ENCODE measurements around the gene YWHAG. TPM values are rescaled to one million over a fixed set of nuclear protein-coding genes. Genes with fewer than 3 reads are reported as not detected.
A peak's percentile ranks its signal among the peaks of the same experiment; 100 is the strongest.

YWHAG gene
- total and polyA plus RNA-seq, 9 of the 15 experiments (the other 6 are each of a cell fraction or from before 2014, with no cell fraction given), result 30.4 to 246 (median 94.5) TPM

DNA sequence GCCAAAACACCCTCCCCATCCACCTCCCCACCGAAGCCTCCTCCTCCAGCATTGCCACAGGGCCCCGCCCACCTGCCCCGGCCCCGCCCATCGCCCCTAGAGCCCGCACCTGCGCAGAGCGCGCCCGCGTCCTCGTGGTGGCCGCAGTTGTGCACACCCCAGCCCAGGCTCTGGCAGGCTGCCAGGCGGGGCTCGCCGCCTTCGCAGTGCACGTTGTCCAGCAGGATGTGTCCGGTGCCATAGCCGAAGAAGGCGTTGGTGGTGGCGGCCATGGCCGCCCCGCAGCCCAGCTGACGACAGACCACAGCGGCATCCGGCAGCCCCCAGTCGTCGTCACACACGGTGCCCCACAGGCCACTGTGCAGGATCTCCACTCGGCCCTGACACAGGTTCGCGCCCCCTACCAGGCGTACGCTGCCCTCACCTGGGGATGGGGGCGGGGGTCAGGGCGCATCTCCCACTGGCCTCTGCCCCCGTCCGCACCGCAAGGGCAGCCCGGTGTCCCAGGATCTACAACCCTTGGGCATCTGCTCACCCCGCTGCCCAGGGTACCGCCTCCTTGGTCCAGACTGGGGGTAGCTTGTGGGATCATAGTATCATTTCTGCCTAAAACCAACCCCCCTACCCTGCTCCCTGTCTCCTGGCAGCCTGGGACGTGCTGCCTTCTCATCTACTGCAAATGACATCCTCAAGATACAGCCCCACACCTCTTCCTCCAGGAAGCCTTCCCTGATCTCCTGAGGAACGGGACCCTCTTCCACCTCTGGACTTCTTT lies 38.8 kb upstream of the YWHAG start:
- Histone ChIP-seq H4K20me1 (replicated peaks; ENCODE audit: control insufficient read depth, insufficient read depth, low read length) (no peaks in the 10 kb centered on the region), H3K27ac (ENCODE audit: extremely low read depth, low read depth, low read length) (peak overlapping the region; percentile 73), H3K9me3 (replicated peaks; ENCODE audit: control insufficient read depth, insufficient read depth, low read depth, low read length) (no peaks in the 10 kb centered on the region), H3K4me1 (replicated peaks in 1 of 2; ENCODE audit: control insufficient read depth in 2 of 2, insufficient read depth in 2 of 2, low read length in 2 of 2) (peaks cover 34 to 58% of the 10 kb centered on the region in 2 experiments), H3K9ac (ENCODE audit: insufficient read depth in 1 of 2, low read depth in 2 of 2, low read length in 2 of 2) (peak overlapping the region; percentile 74 to 98), H3K27me3 (ENCODE audit: control insufficient read depth in 2 of 2, insufficient read depth in 2 of 2, low read length in 2 of 2) (no peaks in the 10 kb centered on the region), H3K4me3 (peak overlapping the region; percentile 47), H3K36me3 (ENCODE audit: control insufficient read depth, insufficient read depth, low read length) (peaks cover 3% of the 10 kb centered on the region; the same call in 1 of the 3 replicates), H3K79me2 (ENCODE audit: control insufficient read depth, insufficient read depth, low read length) (peaks cover 17% of the 10 kb centered on the region), H3K9me1 (ENCODE audit: control insufficient read depth, insufficient read depth, low read length) (no peaks in the 10 kb centered on the region), H3K4me2 (ENCODE audit: insufficient read depth, low read length) (peak overlapping the region; percentile 95), H2AFZ (ENCODE audit: low read depth, low read length) (peak overlapping the region; percentile 94)
- ChIA-PET CTCF (ENCODE audit: low intra/inter-chr PET ratio) (no interaction called here), POLR2A (interaction anchor here (0.8 to 1.6 kb wide), 5 partner anchors 16 to 40 kb away, joined by 3 to 5 read pairs (median 3); no protein-coding TSS in a partner anchor)
- in situ Hi-C loops (cut with MboI), result no loop called here
- BruUV-seq (replicated peaks), result TSS peak; percentile 56
- intact Hi-C loops (cut with micrococcal nuclease), result no loop called here
- ATAC-seq (peak; percentile 85), DNase-seq (ENCODE audit: extremely low read depth in 1 of 4, low spot score in 3 of 4) (peak; percentile 98 to 100 (median 98)), FAIRE-seq (peak; percentile 87)
- 6% methylated on average over 42 of the region's 45 CpGs for WGBS (ENCODE audit: insufficient coverage, low coverage, missing lambda C conversion rate)
- TF ChIP-seq RBM34 (IDR thresholded peaks at IDR 0.05; ENCODE audit: borderline replicate concordance, insufficient read depth, low read length) (no peak), TFAP4 (CRISPR knock-in tag; IDR thresholded peaks at IDR 0.05; ENCODE audit: borderline replicate concordance) (peak; percentile 97), ARHGAP35 (IDR thresholded peaks at IDR 0.05; ENCODE audit: partially characterized antibody) (no peak), RHOXF2B (CRISPR knock-in tag; conservative IDR thresholded peaks at IDR 0.05) (peak; percentile 43; the same call in 1 of the 2 replicates), NBN (IDR thresholded peaks at IDR 0.05; ENCODE audit: low read depth) (no peak), CAMTA2 (CRISPR knock-in tag; conservative IDR thresholded peaks at IDR 0.05) (no peak), EP300 (IDR thresholded peaks at IDR 0.05; ENCODE audit: low read length) (no peak), ZBTB17 (CRISPR knock-in tag; IDR thresholded peaks at IDR 0.05) (peak; percentile 81), FOXJ2 (tag; IDR thresholded peaks at IDR 0.05) (no peak), SUPT5H (IDR thresholded peaks at IDR 0.05) (peak; percentile 82), SMARCE1 (IDR thresholded peaks at IDR 0.05) (peak; percentile 51; the same call in 1 of the 2 replicates), SIRT6 (IDR thresholded peaks at IDR 0.05; ENCODE audit: low read depth, low read length) (no peak), MTF1 (CRISPR knock-in tag; IDR thresholded peaks at IDR 0.05; ENCODE audit: borderline replicate concordance) (no peak), KLF16 (IDR thresholded peaks at IDR 0.05) (no peak), NONO (IDR thresholded peaks at IDR 0.05; ENCODE audit: low read depth in 2 of 2, low read length in 1 of 2) (0 out of 4 replicates have a peak, but pooled peaks of 1 of the 2 experiments have one; percentile 39), ZNF184 (CRISPR knock-in tag; IDR thresholded peaks at IDR 0.05) (no peak), COPS2 (conservative IDR thresholded peaks at IDR 0.05) (no peak), THRA (IDR thresholded peaks at IDR 0.05) (no peak), NFXL1 (CRISPR knock-in tag; IDR thresholded peaks at IDR 0.05) (no peak), SNRNP70 (optimal IDR thresholded peaks at IDR 0.05; ENCODE audit: low read depth, low read length) (no peak), PHF21A (IDR thresholded peaks at IDR 0.05; ENCODE audit: borderline replicate concordance, low read depth) (no peak)
